B cell (primary cell): ENCODE measurements around the gene TTLL8.

ENCODE experiments used
- CTCF ChIP-seq: fragments of 200-600 bp; IDR thresholded peaks from one replicate; pipeline ENCODE4 v1.8.0; 2022; ENCODE audit warnings: antibody characterized with exemption, mild to moderate bottlenecking
- EZH2 ChIP-seq: IDR thresholded peaks from 2 replicates; pipeline ENCODE4 v1.6.1; 2012; ENCODE audit warnings: borderline replicate concordance, low read depth, mild to moderate bottlenecking, moderate library complexity, low read length; ENCODE audit not compliant: insufficient read depth, poor library complexity, severe bottlenecking

- no peak for TF ChIP-seq EZH2
- TF ChIP-seq CTCF, result no peak
Observed at GRCh38 chr22:50102946-50103345, 44.8 kb upstream of the TTLL8 start.
